Progenitor cell of endocrine pancreas (in vitro differentiated cells): ENCODE data around the gene GPR68. TPM values are rescaled to one million over a fixed set of nuclear protein-coding genes. Genes with fewer than 3 reads are reported as not detected.
"Not testable (repeated sequence)": the region's sequence is repeated elsewhere in the genome, so short reads cannot be mapped to it uniquely, and the experiment has no call there.

ENCODE experiments used
- DNase-seq: peaks from one replicate; pipeline ENCODE4 v3.0.0; 2021; ENCODE audit warnings: low spot score; ENCODE audit not compliant: unreplicated experiment
- H3K27ac Mint-ChIP-seq: 2 replicates; pipeline ENCODE4 v1.8.0; 2021; ENCODE audit warnings: mild to moderate bottlenecking, moderate library complexity, mixed read lengths
- H3K27me3 Mint-ChIP-seq: 2 replicates; pipeline ENCODE4 v1.8.0; 2021; ENCODE audit warnings: mixed read lengths
- H3K36me3 Mint-ChIP-seq: 2 replicates; pipeline ENCODE4 v1.8.0; 2022; ENCODE audit warnings: mixed read lengths; ENCODE audit not compliant: insufficient read depth
- H3K4me1 Mint-ChIP-seq: 2 replicates; pipeline ENCODE4 v1.8.0; 2021; ENCODE audit warnings: low read depth, mixed read lengths
- H3K4me3 Mint-ChIP-seq: 2 replicates; pipeline ENCODE4 v1.8.0; 2021; ENCODE audit warnings: low read depth, mild to moderate bottlenecking, moderate library complexity, mixed read lengths
- H3K9me3 Mint-ChIP-seq: 2 replicates; pipeline ENCODE4 v1.8.0; 2021; ENCODE audit warnings: low read depth, mixed read lengths
- total RNA-seq: library from RNA; stranded (reverse); gene quantifications from 2 replicates; pipeline ENCODE4 v1.2.1, GENCODE V29; 2021
- TF ChIP-seq, protein P1 (sequence below): fragments of 200-600 bp; sonication (generic); IDR thresholded peaks from one replicate; pipeline ENCODE4 v1.5.0; 2021; ENCODE audit warnings: antibody characterized with exemption, mild to moderate bottlenecking; ENCODE audit not compliant: unreplicated experiment

Gene GPR68
- total RNA-seq, 1 donor from 2014 or later, result 0.31 TPM

DNA sequence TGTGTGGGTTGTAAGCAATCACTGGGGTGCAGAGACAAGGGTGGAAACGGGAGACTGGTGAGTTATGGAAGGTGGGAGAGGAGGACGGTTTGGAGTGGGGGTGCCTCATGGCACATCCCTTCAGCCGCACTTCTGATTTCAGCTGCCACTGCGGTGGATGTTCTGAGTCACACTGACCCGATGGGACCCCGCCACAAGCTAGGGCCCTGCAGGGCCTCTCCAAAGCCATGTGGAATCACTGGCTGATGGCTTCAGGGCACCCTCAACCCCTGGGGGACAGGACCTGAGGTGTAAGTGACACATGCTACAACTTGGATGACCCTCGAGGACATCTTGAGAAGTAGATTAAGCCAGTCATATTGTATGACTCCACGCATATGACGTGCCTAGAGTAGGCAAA is 53.7 kb downstream of the GPR68 start:
- peaks cover 30% of the 10 kb centered on the region for H3K36me3 Mint-ChIP-seq
- no peaks in the 10 kb centered on the region for H3K4me1 Mint-ChIP-seq
- no peaks in the 10 kb centered on the region for H3K9me3 Mint-ChIP-seq
- no peaks in the 10 kb centered on the region for H3K27me3 Mint-ChIP-seq
- no peak overlapping the region for H3K4me3 Mint-ChIP-seq
- DNase-seq, result no peak
- TF ChIP-seq, protein P1, sequence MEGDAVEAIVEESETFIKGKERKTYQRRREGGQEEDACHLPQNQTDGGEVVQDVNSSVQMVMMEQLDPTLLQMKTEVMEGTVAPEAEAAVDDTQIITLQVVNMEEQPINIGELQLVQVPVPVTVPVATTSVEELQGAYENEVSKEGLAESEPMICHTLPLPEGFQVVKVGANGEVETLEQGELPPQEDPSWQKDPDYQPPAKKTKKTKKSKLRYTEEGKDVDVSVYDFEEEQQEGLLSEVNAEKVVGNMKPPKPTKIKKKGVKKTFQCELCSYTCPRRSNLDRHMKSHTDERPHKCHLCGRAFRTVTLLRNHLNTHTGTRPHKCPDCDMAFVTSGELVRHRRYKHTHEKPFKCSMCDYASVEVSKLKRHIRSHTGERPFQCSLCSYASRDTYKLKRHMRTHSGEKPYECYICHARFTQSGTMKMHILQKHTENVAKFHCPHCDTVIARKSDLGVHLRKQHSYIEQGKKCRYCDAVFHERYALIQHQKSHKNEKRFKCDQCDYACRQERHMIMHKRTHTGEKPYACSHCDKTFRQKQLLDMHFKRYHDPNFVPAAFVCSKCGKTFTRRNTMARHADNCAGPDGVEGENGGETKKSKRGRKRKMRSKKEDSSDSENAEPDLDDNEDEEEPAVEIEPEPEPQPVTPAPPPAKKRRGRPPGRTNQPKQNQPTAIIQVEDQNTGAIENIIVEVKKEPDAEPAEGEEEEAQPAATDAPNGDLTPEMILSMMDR, result no peak
- peak overlapping the region; percentile 90 for H3K27ac Mint-ChIP-seq

DNA sequence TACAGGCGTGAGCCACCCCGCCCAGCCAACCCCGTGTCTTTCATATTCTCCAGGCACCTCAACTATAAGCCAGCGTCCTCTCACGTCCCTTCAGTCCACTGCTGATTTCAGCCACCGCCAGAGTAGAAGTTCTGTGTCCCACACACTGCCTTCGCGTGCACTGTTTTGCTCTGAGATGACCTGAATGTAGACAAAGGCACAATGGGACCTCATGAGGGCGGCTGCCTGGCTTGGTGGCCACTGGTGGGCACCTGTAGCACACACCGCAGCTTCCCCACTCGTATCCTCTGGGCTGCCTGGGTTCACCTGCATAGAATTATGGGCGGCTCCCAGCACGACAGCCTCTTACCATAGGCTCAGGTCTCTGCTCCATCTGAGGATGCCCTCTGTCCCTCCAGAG is 57.2 kb downstream of the GPR68 start:
- Mint-ChIP-seq H3K4me3 (no peak overlapping the region), H3K27me3 (no peaks in the 10 kb centered on the region), H3K27ac (no peak overlapping the region), H3K9me3 (no peaks in the 10 kb centered on the region), H3K4me1 (no peaks in the 10 kb centered on the region), H3K36me3 (peaks cover 25% of the 10 kb centered on the region)
- no peak for DNase-seq
- TF ChIP-seq, protein P1, result no peak

DNA sequence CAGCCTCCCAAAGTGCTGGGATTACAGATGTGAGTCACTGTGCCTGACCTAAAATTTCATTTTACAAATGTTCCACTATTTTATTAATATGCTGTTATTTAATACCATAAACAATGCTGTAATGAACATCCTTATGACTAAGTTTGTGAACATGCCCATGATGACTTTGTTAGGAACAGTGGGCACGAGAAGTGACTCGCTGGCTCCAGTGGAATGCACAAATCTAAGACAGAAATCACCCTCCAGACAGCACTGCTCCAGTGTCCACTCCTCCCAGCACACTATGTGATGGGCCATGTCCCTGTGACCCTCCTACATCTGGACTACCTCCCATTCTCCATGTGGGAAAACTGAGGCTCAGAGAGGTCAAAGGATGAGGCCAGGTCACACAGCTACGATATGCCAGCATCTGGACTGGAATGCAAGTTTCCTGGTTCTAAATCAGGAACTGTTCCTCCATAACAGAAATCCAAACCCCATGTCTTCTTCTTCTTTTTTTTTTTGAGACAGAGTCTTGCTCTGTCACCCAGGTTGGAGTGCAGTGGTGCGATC is 57.9 kb downstream of the GPR68 start:
- Mint-ChIP-seq H3K27me3 (no peaks in the 10 kb centered on the region), H3K4me3 (no peak overlapping the region), H3K4me1 (no peaks in the 10 kb centered on the region), H3K9me3 (no peaks in the 10 kb centered on the region), H3K27ac (no peak overlapping the region), H3K36me3 (peaks cover 22% of the 10 kb centered on the region)
- DNase-seq, result no peak
- TF ChIP-seq, protein P1, result no peak

DNA sequence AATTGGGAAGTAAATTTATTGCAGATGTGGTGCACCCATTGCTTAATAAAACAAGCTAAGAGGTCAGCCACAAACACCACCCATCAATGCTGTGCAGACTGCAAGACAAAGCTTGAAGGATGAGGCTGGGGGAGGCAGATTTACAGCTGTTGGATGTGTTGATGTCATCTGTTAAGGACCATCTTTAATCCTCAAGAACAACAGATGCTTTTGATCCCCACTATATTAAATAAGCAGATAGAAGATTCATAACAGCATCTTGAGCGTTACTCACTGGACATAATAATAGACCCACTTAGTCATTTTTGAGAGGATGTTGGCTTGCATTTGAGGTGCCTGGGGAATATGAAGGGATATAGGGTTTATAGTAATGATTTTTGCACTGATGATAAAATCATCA is 58.8 kb downstream of the GPR68 start:
- TF ChIP-seq, protein P1, result no peak
- H3K27ac Mint-ChIP-seq, result no peak overlapping the region
- no peaks in the 10 kb centered on the region for H3K4me1 Mint-ChIP-seq
- no peaks in the 10 kb centered on the region for H3K9me3 Mint-ChIP-seq
- no peaks in the 10 kb centered on the region for H3K27me3 Mint-ChIP-seq
- peaks cover 24% of the 10 kb centered on the region for H3K36me3 Mint-ChIP-seq
- no peak overlapping the region for H3K4me3 Mint-ChIP-seq
- no peak for DNase-seq

DNA sequence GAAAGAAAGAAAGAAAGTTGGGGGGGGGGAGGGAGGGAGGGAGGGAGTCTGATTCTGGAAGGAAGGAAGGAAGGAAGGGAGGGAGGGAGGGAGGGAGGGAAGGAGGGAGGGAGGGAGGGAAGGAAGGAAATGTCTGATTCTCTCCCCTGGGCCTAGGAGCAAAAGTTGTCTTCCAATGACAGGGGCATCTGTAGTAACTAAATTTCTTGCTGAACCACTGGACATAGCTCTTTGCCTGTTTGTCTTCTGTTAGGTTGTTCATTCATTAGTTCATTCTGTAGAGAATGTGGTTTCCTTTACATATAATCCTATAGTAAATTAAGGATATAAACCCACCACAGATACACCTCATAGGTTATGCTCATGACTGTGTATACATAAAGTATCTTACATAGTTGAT is 59.9 kb downstream of the GPR68 start:
- DNase-seq, result no peak
- TF ChIP-seq, protein P1, result no peak
- H3K9me3 Mint-ChIP-seq, result no peaks in the 10 kb centered on the region
- H3K27ac Mint-ChIP-seq, result no peak overlapping the region
- peaks cover 16% of the 10 kb centered on the region for H3K36me3 Mint-ChIP-seq
- H3K4me3 Mint-ChIP-seq, result no peak overlapping the region
- H3K27me3 Mint-ChIP-seq, result no peaks in the 10 kb centered on the region
- no peaks in the 10 kb centered on the region for H3K4me1 Mint-ChIP-seq

DNA sequence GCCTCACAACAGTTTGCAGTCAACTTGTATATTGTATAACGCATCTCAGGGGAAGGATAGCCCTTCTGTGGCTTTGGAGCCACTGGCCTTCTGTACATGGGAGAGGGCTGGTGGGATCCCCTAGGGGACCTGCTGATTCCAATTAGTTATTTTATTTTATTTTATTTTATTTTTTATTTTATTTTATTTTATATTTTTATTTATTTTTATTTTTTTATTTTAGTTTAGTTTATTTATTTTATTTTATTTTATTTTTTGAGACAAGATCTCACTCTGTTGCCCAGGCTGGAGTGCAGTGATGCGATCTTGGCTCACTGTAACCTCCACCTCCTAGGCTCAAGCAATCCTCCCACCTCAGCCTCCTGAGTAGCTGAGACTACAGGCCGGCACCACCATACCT is 61.8 kb downstream of the GPR68 start:
- H3K36me3 Mint-ChIP-seq, H3K27ac Mint-ChIP-seq, H3K4me3 Mint-ChIP-seq, H3K4me1 Mint-ChIP-seq, H3K9me3 Mint-ChIP-seq, DNase-seq, H3K27me3 Mint-ChIP-seq: not testable (repeated sequence)
